K562 treated with DMSO at 1 percent for 4 hours (cell line): Measurements from ENCODE around the gene FUNDC2. TPM values are rescaled to one million over a fixed set of nuclear protein-coding genes. Genes with fewer than 3 reads are reported as not detected.

Experiments
- total RNA-seq: library from RNA; unstranded; fragments of 300-600 nt; gene quantifications from 2 replicates; pipeline ENCODE4 v1.2.3, GENCODE V29; 2022; ENCODE audit not compliant: insufficient read depth

FUNDC2 gene
- 85.1 and 96.7 TPM in 2 replicates for total RNA-seq

GRCh38 chrX:155026727-155027508, at the start of gene FUNDC2:
FUNDC2 (plus strand) TSS chrX:155026844; CDS start chrX:155026939, 95 bp downstream.

GRCh38 chrX:155022585-155022984, 4.1 kb upstream of the FUNDC2 start, which contains the start of gene F8:
F8 (minus strand) TSS chrX:155022723; CDS start chrX:155022552, 171 bp downstream.

GRCh38 chrX:155070975-155071693, 44.5 kb downstream of the FUNDC2 start, which contains the start of the genes BRCC3, CMC4 and MTCP1:
BRCC3 (plus strand) TSS chrX:155071508; CDS start chrX:155071528, 20 bp downstream.
CMC4 (minus strand) TSS chrX:155071136; CDS start chrX:155064023, 7,113 bp downstream.
MTCP1 (minus strand) TSS chrX:155071136; CDS start chrX:155066010, 5,126 bp downstream.

Other genes with a start within 250 kb of the FUNDC2 start
- 312 and 360 TPM in 2 replicates for gene MPP1, start 221.4 kb upstream of the FUNDC2 start, total RNA-seq
- not detected in 2 replicates for gene SMIM9, start 192.2 kb upstream of the FUNDC2 start, total RNA-seq
- not detected in 2 replicates for gene F8A1, start 140.5 kb upstream of the FUNDC2 start, total RNA-seq
- 2.5 and 3.5 TPM in 2 replicates for gene F8, start 4.1 kb upstream of the FUNDC2 start, total RNA-seq
- gene CMC4, start 44.3 kb downstream of the FUNDC2 start, total RNA-seq: 11.5 and 14.6 TPM in 2 replicates
- 3.9 and 8.4 TPM in 2 replicates for gene MTCP1, start 44.3 kb downstream of the FUNDC2 start, total RNA-seq
- 8.7 and 11.0 TPM in 2 replicates for gene BRCC3, start 44.7 kb downstream of the FUNDC2 start, total RNA-seq
- gene VBP1, start 189.6 kb downstream of the FUNDC2 start, total RNA-seq: 71.0 and 73.3 TPM in 2 replicates
- gene RAB39B, start 237.6 kb downstream of the FUNDC2 start, total RNA-seq: 0.16 TPM in 1 of 2 replicates, not detected in the other